ENCODE measurements around the gene ADRB1. TPM values are rescaled to one million over a fixed set of nuclear protein-coding genes. Genes with fewer than 3 reads are reported as not detected.

The ADRB1 gene
- total RNA-seq, 3 donors from 2014 or later: 0.66 to 2.4 (median 1.3) TPM

DNA sequence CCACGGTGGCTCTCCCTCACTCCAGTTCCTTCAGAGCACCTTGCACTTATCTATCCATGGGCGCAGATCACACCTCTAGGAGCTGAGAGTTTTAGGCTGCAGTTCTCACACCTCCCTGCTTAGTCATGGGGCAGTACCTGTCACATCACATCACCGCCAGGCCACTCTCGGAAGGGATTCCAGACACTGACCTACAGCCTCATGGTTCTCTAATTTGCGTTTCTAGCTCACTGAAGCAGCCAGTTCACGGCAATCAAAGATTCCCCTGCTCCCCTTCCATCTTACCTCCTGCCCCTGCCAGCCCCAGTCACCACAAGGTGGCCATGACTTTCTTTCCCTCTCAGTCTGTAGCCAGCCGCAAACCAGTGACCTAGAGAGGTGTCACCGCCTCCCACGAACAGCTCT, 34.2 kb downstream of the ADRB1 start:
- no peak for DNase-seq (ENCODE audit: low spot score in 2 of 2)
- intact Hi-C loops (cut with DNase I; ENCODE audit: low total_unique reads): no loop called here
- no peak for TF ChIP-seq POLR2A (IDR thresholded peaks at IDR 0.05)
- no peak for TF ChIP-seq POLR2AphosphoS5 (IDR thresholded peaks at IDR 0.05)
- no peak for TF ChIP-seq CTCF (IDR thresholded peaks at IDR 0.05)

GRCh38 chr10:114078346-114078745, 34.7 kb downstream of the ADRB1 start:
- no peak overlapping the region for H3K4me3 ChIP-seq
- no peaks in the 10 kb centered on the region for H3K9me3 ChIP-seq
- no peaks in the 10 kb centered on the region for H3K4me1 ChIP-seq
- H3K27me3 ChIP-seq: no peaks in the 10 kb centered on the region
- TF ChIP-seq POLR2AphosphoS5 (IDR thresholded peaks at IDR 0.05) (no peak), CTCF (IDR thresholded peaks at IDR 0.05) (no peak), POLR2A (IDR thresholded peaks at IDR 0.05) (no peak)
- intact Hi-C loops (cut with DNase I; ENCODE audit: low total_unique reads): no loop called here
- no peaks in the 10 kb centered on the region for H3K36me3 ChIP-seq
- no peak overlapping the region for H3K27ac ChIP-seq
- DNase-seq (ENCODE audit: low spot score in 2 of 2): no peak

More for the DNA sequence above, 34.2 kb downstream of the ADRB1 start:
- H3K27ac ChIP-seq: no peak overlapping the region
- no peaks in the 10 kb centered on the region for H3K27me3 ChIP-seq
- H3K36me3 ChIP-seq: no peaks in the 10 kb centered on the region
- no peaks in the 10 kb centered on the region for H3K9me3 ChIP-seq
- H3K4me3 ChIP-seq: no peak overlapping the region
- no peaks in the 10 kb centered on the region for H3K4me1 ChIP-seq

- no peak for DNase-seq (ENCODE audit: low spot score in 2 of 2)
- TF ChIP-seq POLR2AphosphoS5 (IDR thresholded peaks at IDR 0.05) (no peak), POLR2A (IDR thresholded peaks at IDR 0.05) (no peak), CTCF (IDR thresholded peaks at IDR 0.05) (no peak)
- intact Hi-C loops (cut with DNase I; ENCODE audit: low total_unique reads): no loop called here
- H3K4me1 ChIP-seq: no peaks in the 10 kb centered on the region
- no peak overlapping the region for H3K27ac ChIP-seq
- H3K4me3 ChIP-seq: no peak overlapping the region
- H3K27me3 ChIP-seq: no peaks in the 10 kb centered on the region
- H3K36me3 ChIP-seq: no peaks in the 10 kb centered on the region
- H3K9me3 ChIP-seq: no peaks in the 10 kb centered on the region
These were observed 35.8 kb downstream of the ADRB1 start for GRCh38 chr10:114079421-114079820.

DNA sequence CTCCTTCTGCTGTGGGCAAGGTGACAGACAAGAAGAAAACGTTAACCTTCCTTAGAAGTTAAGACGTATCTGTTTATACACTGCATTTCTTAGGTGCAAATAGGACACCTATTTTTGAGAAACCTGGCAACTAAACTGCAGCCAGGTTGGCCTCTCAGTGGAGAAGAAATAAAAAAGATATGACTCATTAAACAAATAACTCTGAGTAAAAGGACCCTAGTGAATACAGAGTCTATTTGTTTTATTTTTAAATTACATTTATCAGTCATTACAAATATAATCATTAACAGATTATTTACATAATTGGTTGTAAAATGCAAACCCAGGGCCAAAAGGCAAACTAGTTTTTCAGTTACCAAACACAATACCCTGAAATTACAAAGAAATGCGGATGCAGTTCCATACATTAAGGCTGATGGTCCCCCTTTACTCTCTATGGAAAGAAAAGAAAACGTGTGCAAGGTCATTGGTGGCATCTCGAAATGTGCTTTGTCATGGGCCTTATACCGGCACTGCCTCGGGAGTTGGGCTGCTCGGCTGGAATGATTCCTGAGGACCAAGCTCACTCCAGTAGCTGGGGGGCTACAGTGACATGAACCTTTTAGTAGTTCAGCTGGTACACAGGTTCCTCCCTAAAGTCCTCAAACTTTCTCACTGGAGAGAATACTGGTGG, 38.4 kb downstream of the ADRB1 start:
- Histone ChIP-seq H3K9me3 (no peaks in the 10 kb centered on the region), H3K36me3 (no peaks in the 10 kb centered on the region), H3K27me3 (no peaks in the 10 kb centered on the region), H3K27ac (no peak overlapping the region), H3K4me1 (no peaks in the 10 kb centered on the region), H3K4me3 (no peak overlapping the region)
- DNase-seq (ENCODE audit: low spot score in 2 of 2): no peak
- intact Hi-C loops (cut with DNase I; ENCODE audit: low total_unique reads): no loop called here
- TF ChIP-seq CTCF (IDR thresholded peaks at IDR 0.05) (no peak), POLR2A (IDR thresholded peaks at IDR 0.05) (no peak), POLR2AphosphoS5 (IDR thresholded peaks at IDR 0.05) (no peak)

DNA sequence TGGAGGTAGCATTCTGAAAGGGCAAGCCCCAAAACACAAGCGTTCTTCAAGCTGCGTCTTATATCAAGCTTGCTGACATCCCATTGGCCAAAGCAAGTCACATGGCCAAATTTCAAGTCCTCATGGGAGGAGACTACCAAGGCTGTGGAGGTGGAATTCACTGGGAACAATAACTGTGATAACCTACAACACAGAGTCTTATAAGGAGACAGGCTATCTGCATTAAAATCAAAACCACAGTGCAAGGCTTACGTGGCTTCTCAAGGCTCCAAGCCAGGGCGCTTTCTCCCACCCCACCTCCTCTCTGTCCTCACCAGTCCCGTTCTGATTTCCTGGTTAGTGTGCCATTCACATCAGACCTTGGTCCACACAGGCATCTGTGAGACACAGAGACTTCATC, 39.4 kb downstream of the ADRB1 start:
- Histone ChIP-seq H3K27ac (no peak overlapping the region), H3K4me3 (no peak overlapping the region), H3K36me3 (no peaks in the 10 kb centered on the region), H3K4me1 (no peaks in the 10 kb centered on the region), H3K27me3 (no peaks in the 10 kb centered on the region), H3K9me3 (no peaks in the 10 kb centered on the region)
- intact Hi-C loops (cut with DNase I; ENCODE audit: low total_unique reads): no loop called here
- no peak for DNase-seq (ENCODE audit: low spot score in 2 of 2)
- TF ChIP-seq POLR2A (IDR thresholded peaks at IDR 0.05): no peak
- TF ChIP-seq POLR2AphosphoS5 (IDR thresholded peaks at IDR 0.05): no peak
- no peak for TF ChIP-seq CTCF (IDR thresholded peaks at IDR 0.05)

All from breast epithelium (tissue), 4 donors.